ENCODE results near the gene FAM114A2. TPM values are rescaled to one million over a fixed set of nuclear protein-coding genes. Genes with fewer than 3 reads are reported as not detected.
"Not testable (repeated sequence)": the region's sequence is repeated elsewhere in the genome, so short reads cannot be mapped to it uniquely, and the experiment has no call there.

Gene FAM114A2
- total RNA-seq (2014; rRNA removed; shearing (Covaris generic)) = 14.6 and 19.1 TPM in 2 replicates

- no peaks in the 10 kb centered on the region for H3K27me3 ChIP-seq
- peak within 1 kb of the TSS; percentile 73 for H3K4me3 ChIP-seq
- peaks cover 3% of the 10 kb centered on the region; the same call in 1 of the 2 replicates for H3K4me1 ChIP-seq
- H3K27ac ChIP-seq = peak within 1 kb of the TSS; percentile 68
- no peaks in the 10 kb centered on the region for H3K36me3 ChIP-seq
- no peaks in the 10 kb centered on the region for H3K9me3 ChIP-seq (replicated peaks)
- peak; percentile 90 to 92 for DNase-seq
These were observed at the start of gene FAM114A2, which contains the start of gene MFAP3 for GRCh38 chr5:154038707-154039457. TSS of gene FAM114A2 (minus strand) at chr5:154038910. CDS start at chr5:154034953, 3,957 bp downstream. TSS of gene MFAP3 (plus strand) at chr5:154038967. CDS start at chr5:154049723, 10,756 bp downstream.

GRCh38 chr5:154087260-154087659, 48.5 kb upstream of the FAM114A2 start:
- Histone ChIP-seq H3K27ac (no peak overlapping the region), H3K9me3 (replicated peaks) (no peaks in the 10 kb centered on the region), H3K4me1 (0 out of 2 replicates have a peak, but pooled peaks cover 2% of the 10 kb centered on the region), H3K4me3 (no peak overlapping the region), H3K27me3 (peaks cover 6% of the 10 kb centered on the region; the same call in 1 of the 2 replicates), H3K36me3 (no peaks in the 10 kb centered on the region)
- DNase-seq = peak in 1 of 2 experiments; percentile 10

- Histone ChIP-seq H3K27me3 (peaks cover 6% of the 10 kb centered on the region; the same call in 1 of the 2 replicates), H3K27ac (no peak overlapping the region), H3K36me3 (no peaks in the 10 kb centered on the region), H3K9me3 (replicated peaks) (no peaks in the 10 kb centered on the region), H3K4me1 (0 out of 2 replicates have a peak, but pooled peaks cover 2% of the 10 kb centered on the region), H3K4me3 (no peak overlapping the region)
- DNase-seq = no peak
These were observed 47.9 kb upstream of the FAM114A2 start for GRCh38 chr5:154086641-154087040.

GRCh38 chr5:154086146-154086545, 47.4 kb upstream of the FAM114A2 start:
- Histone ChIP-seq H3K27me3 (peaks cover 6% of the 10 kb centered on the region; the same call in 1 of the 2 replicates), H3K9me3 (replicated peaks) (no peaks in the 10 kb centered on the region), H3K27ac (no peak overlapping the region), H3K36me3 (no peaks in the 10 kb centered on the region), H3K4me1 (0 out of 2 replicates have a peak, but pooled peaks cover 2% of the 10 kb centered on the region), H3K4me3 (no peak overlapping the region)
- DNase-seq = no peak

GRCh38 chr5:154084062-154084639, 45.4 kb upstream of the FAM114A2 start:
- DNase-seq = no peak
- H3K4me3 ChIP-seq = no peak overlapping the region
- no peaks in the 10 kb centered on the region for H3K36me3 ChIP-seq
- peaks cover 6% of the 10 kb centered on the region; the same call in 1 of the 2 replicates for H3K27me3 ChIP-seq
- no peaks in the 10 kb centered on the region for H3K9me3 ChIP-seq (replicated peaks)
- 0 out of 2 replicates have a peak, but pooled peaks cover 2% of the 10 kb centered on the region for H3K4me1 ChIP-seq
- no peak overlapping the region for H3K27ac ChIP-seq

- peaks cover 2% of the 10 kb centered on the region; the same call in 1 of the 2 replicates for H3K27me3 ChIP-seq
- H3K36me3 ChIP-seq = no peaks in the 10 kb centered on the region
- H3K4me3 ChIP-seq = no peak overlapping the region
- H3K4me1 ChIP-seq = peaks cover 12% of the 10 kb centered on the region
- DNase-seq = no peak
- no peak overlapping the region for H3K27ac ChIP-seq
- H3K9me3 ChIP-seq (replicated peaks) = no peaks in the 10 kb centered on the region
These were observed 42.5 kb upstream of the FAM114A2 start for GRCh38 chr5:154081246-154081645.

GRCh38 chr5:154078272-154078671, 39.6 kb upstream of the FAM114A2 start:
- Histone ChIP-seq H3K27ac (no peak overlapping the region), H3K36me3 (no peaks in the 10 kb centered on the region), H3K9me3 (replicated peaks) (no peaks in the 10 kb centered on the region), H3K4me1 (peaks cover 12% of the 10 kb centered on the region), H3K27me3 (no peaks in the 10 kb centered on the region), H3K4me3 (no peak overlapping the region)
- peak; percentile 15 to 64 for DNase-seq

GRCh38 chr5:154077696-154078095, 39.0 kb upstream of the FAM114A2 start:
- H3K4me1 ChIP-seq = peaks cover 12% of the 10 kb centered on the region
- H3K27ac ChIP-seq = no peak overlapping the region
- DNase-seq = no peak
- H3K4me3 ChIP-seq = no peak overlapping the region
- no peaks in the 10 kb centered on the region for H3K9me3 ChIP-seq (replicated peaks)
- H3K36me3 ChIP-seq = no peaks in the 10 kb centered on the region
- H3K27me3 ChIP-seq = no peaks in the 10 kb centered on the region

- no peaks in the 10 kb centered on the region for H3K9me3 ChIP-seq (replicated peaks)
- no peak for DNase-seq
- H3K36me3 ChIP-seq = no peaks in the 10 kb centered on the region
- peaks cover 4% of the 10 kb centered on the region; the same call in 1 of the 2 replicates for H3K27me3 ChIP-seq
- H3K27ac ChIP-seq = no peak overlapping the region
- H3K4me1 ChIP-seq = peaks cover 12% of the 10 kb centered on the region
- no peak overlapping the region for H3K4me3 ChIP-seq
These were observed 37.7 kb upstream of the FAM114A2 start for GRCh38 chr5:154076240-154076922.

GRCh38 chr5:154072414-154073171, 33.9 kb upstream of the FAM114A2 start:
- H3K36me3 ChIP-seq = no peaks in the 10 kb centered on the region

GRCh38 chr5:154071799-154072413, 33.2 kb upstream of the FAM114A2 start:
- Histone ChIP-seq H3K4me1 (no peaks in the 10 kb centered on the region), H3K36me3 (no peaks in the 10 kb centered on the region), H3K4me3 (no peak overlapping the region), H3K27ac (no peak overlapping the region), H3K9me3 (replicated peaks) (no peaks in the 10 kb centered on the region), H3K27me3 (peaks cover 4% of the 10 kb centered on the region; the same call in 1 of the 2 replicates)
- DNase-seq = no peak

More at GRCh38 chr5:154072414-154073171, 33.9 kb upstream of the FAM114A2 start:
- H3K9me3 ChIP-seq (replicated peaks) = no peaks in the 10 kb centered on the region
- DNase-seq = peak; percentile 78 to 91
- peaks cover 2% of the 10 kb centered on the region; the same call in 1 of the 2 replicates for H3K4me1 ChIP-seq
- no peak overlapping the region for H3K27ac ChIP-seq
- H3K4me3 ChIP-seq = no peak overlapping the region
- H3K27me3 ChIP-seq = peaks cover 4% of the 10 kb centered on the region; the same call in 1 of the 2 replicates

GRCh38 chr5:154069854-154070253, 31.1 kb upstream of the FAM114A2 start:
- H3K36me3 ChIP-seq; H3K27ac ChIP-seq; H3K4me3 ChIP-seq; H3K27me3 ChIP-seq; H3K9me3 ChIP-seq (replicated peaks); H3K4me1 ChIP-seq; DNase-seq: not testable (repeated sequence)

GRCh38 chr5:154065971-154066370, 27.3 kb upstream of the FAM114A2 start:
- Histone ChIP-seq H3K4me1 (no peaks in the 10 kb centered on the region), H3K36me3 (no peaks in the 10 kb centered on the region)
- DNase-seq = no peak

GRCh38 chr5:154063372-154063771, 24.7 kb upstream of the FAM114A2 start:
- H3K27me3 ChIP-seq = no peaks in the 10 kb centered on the region
- no peak overlapping the region for H3K27ac ChIP-seq
- H3K36me3 ChIP-seq = no peaks in the 10 kb centered on the region
- H3K4me1 ChIP-seq = peaks cover 10% of the 10 kb centered on the region
- no peaks in the 10 kb centered on the region for H3K9me3 ChIP-seq (replicated peaks)
- no peak overlapping the region for H3K4me3 ChIP-seq
- no peak for DNase-seq

More at GRCh38 chr5:154065971-154066370, 27.3 kb upstream of the FAM114A2 start:
- no peaks in the 10 kb centered on the region for H3K9me3 ChIP-seq (replicated peaks)
- no peak overlapping the region for H3K4me3 ChIP-seq
- H3K27ac ChIP-seq = no peak overlapping the region
- no peaks in the 10 kb centered on the region for H3K27me3 ChIP-seq

Data from SJCRH30 (cell line).